Left lung (tissue), 10 donors: ENCODE measurements around the gene BICC1. TPM values are rescaled to one million over a fixed set of nuclear protein-coding genes. Genes with fewer than 3 reads are reported as not detected.

Source experiments
- ATAC-seq: fragments of 200-7000 bp; cut with Tn5 transposase; one replicate; pipeline ENCODE4 v1.9.1; 2020; ENCODE audit warnings: moderate library complexity
- DNase-seq, 4 donors: peaks; one replicate each; pipeline ENCODE4 v3.0.0-alpha.2; 2013 to 2020
- H3K27ac ChIP-seq, 2 donors: fragments of 200-600 bp; sonication (generic) in 1 of 2; one replicate each; pipeline versions ENCODE4 v1.5.0 to v1.8.0; 2020 to 2021
- H3K27me3 ChIP-seq, 2 donors: fragments of 200-600 bp; sonication (generic) in 1 of 2; one replicate each; pipeline versions ENCODE4 v1.5.0 to v1.8.0; 2020 to 2021
- H3K36me3 ChIP-seq, 2 donors: fragments of 200-600 bp; sonication (generic) in 1 of 2; one replicate each; pipeline versions ENCODE4 v1.5.0 to v1.8.0; 2020 to 2021
- H3K4me1 ChIP-seq, 2 donors: fragments of 200-600 bp; one replicate each; pipeline ENCODE4 v1.8.0; 2021
- H3K4me3 ChIP-seq, 2 donors: fragments of 200-600 bp; sonication (generic) in 1 of 2; one replicate each; pipeline versions ENCODE4 v1.5.0 to v1.8.0; 2020 to 2021; ENCODE audit warnings: mild to moderate bottlenecking in 1 of 2
- H3K9me3 ChIP-seq, 2 donors: fragments of 200-600 bp; sonication (generic) in 1 of 2; one replicate each; pipeline versions ENCODE4 v1.5.0 to v1.8.0; 2020 to 2021
- CTCF ChIP-seq, 2 donors: fragments of 200-600 bp; sonication (generic) in 1 of 2; IDR thresholded peaks; one replicate each; pipeline versions ENCODE4 v1.5.0 to v1.8.0; 2021; ENCODE audit warnings: antibody characterized with exemption in 2 of 2
- intact Hi-C, 2 donors: fragments of 100-400 bp; cut with DNase I; formaldehyde crosslinking; loops; one replicate each; pipeline versions ENCODE4 v1.11.2 to v1.14.2; 2022
- polyA plus RNA-seq, 6 donors: library from polyadenylated mRNA; unstranded; fragments of 120-200 nt; gene quantifications; one replicate each; pipeline ENCODE4 v1.2.1, GENCODE V29; 2013; ENCODE audit not compliant: insufficient read length in 6 of 6
- total RNA-seq, 2 donors: library from RNA; stranded (reverse); fragmentation: NEBNext Ultra II Directional; extraction: Animal tissue kit (Norgen Biotek cat#: 25700); gene quantifications; one replicate each; pipeline ENCODE4 v1.2.1, GENCODE V29; 2021
- donor health status: DM: no; HTN: yes; CAD: no.
- donor health status: DM: no; HTN: no; CAD: no.

Gene BICC1
- total and polyA plus RNA-seq, 8 donors, result 10.9 to 47.4 (median 37.1) TPM

- no peaks in the 10 kb centered on the region for H3K27me3 ChIP-seq
- no peak overlapping the region for H3K4me3 ChIP-seq
- intact Hi-C loops, result no loop called here
- no peaks in the 10 kb centered on the region for H3K36me3 ChIP-seq
- no peak for TF ChIP-seq CTCF (IDR thresholded peaks at IDR 0.05)
- ATAC-seq, result no peak
- no peak for DNase-seq
- no peaks in the 10 kb centered on the region for H3K9me3 ChIP-seq
- H3K4me1 ChIP-seq, result peaks cover 0 to 9% of the 10 kb centered on the region in 2 donors
- no peak overlapping the region for H3K27ac ChIP-seq
Observed at GRCh38 chr10:58651742-58652141, 139.1 kb downstream of the BICC1 start.

GRCh38 chr10:58653139-58653538 is 140.5 kb downstream of the BICC1 start:
- no peak for DNase-seq
- Histone ChIP-seq H3K4me1 (peaks cover 0 to 5% of the 10 kb centered on the region in 2 donors), H3K27me3 (no peaks in the 10 kb centered on the region), H3K36me3 (no peaks in the 10 kb centered on the region), H3K4me3 (no peak overlapping the region), H3K9me3 (no peaks in the 10 kb centered on the region), H3K27ac (no peak overlapping the region)
- ATAC-seq, result no peak
- no peak for TF ChIP-seq CTCF (IDR thresholded peaks at IDR 0.05)
- intact Hi-C loops, result no loop called here

- intact Hi-C loops, result no loop called here
- Histone ChIP-seq H3K4me1 (peaks cover 0 to 3% of the 10 kb centered on the region in 2 donors), H3K9me3 (peaks cover 0 to 20% of the 10 kb centered on the region in 2 donors), H3K27me3 (no peaks in the 10 kb centered on the region), H3K36me3 (no peaks in the 10 kb centered on the region), H3K4me3 (no peak overlapping the region), H3K27ac (no peak overlapping the region)
- TF ChIP-seq CTCF (IDR thresholded peaks at IDR 0.05), result no peak
- ATAC-seq (no peak), DNase-seq (no peak)
Observed at GRCh38 chr10:58660575-58661255, 148.0 kb downstream of the BICC1 start.

- DNase-seq, result no peak
- Histone ChIP-seq H3K4me1 (peaks cover 0 to 5% of the 10 kb centered on the region in 2 donors), H3K4me3 (no peak overlapping the region), H3K36me3 (no peaks in the 10 kb centered on the region), H3K27me3 (no peaks in the 10 kb centered on the region), H3K9me3 (peaks cover 0 to 20% of the 10 kb centered on the region in 2 donors), H3K27ac (no peak overlapping the region)
- no peak for ATAC-seq
- intact Hi-C loops, result no loop called here
- TF ChIP-seq CTCF (IDR thresholded peaks at IDR 0.05), result no peak
Observed at GRCh38 chr10:58661336-58661735, 148.7 kb downstream of the BICC1 start.

GRCh38 chr10:58661902-58662301 is 149.2 kb downstream of the BICC1 start:
- ATAC-seq, result no peak
- intact Hi-C loops, result no loop called here
- H3K4me1 ChIP-seq, result peaks cover 0 to 8% of the 10 kb centered on the region in 2 donors
- no peaks in the 10 kb centered on the region for H3K27me3 ChIP-seq
- H3K9me3 ChIP-seq, result peaks cover 0 to 20% of the 10 kb centered on the region in 2 donors
- no peak for TF ChIP-seq CTCF (IDR thresholded peaks at IDR 0.05)
- H3K4me3 ChIP-seq, result no peak overlapping the region
- H3K36me3 ChIP-seq, result no peaks in the 10 kb centered on the region
- H3K27ac ChIP-seq, result no peak overlapping the region
- no peak for DNase-seq
